UCSD-AML1 (cell line): ENCODE data around the gene FXR2.
A peak's percentile ranks its signal among the peaks of the same experiment; 100 is the strongest.
"Not testable (repeated sequence)": the region's sequence is repeated elsewhere in the genome, so short reads cannot be mapped to it uniquely, and the experiment has no call there.

Experiments used
- DNase-seq: peaks from one replicate; lab custom pipeline; 2025; ENCODE audit not compliant: unreplicated experiment; lab: John Stamatoyannopoulos, UW

Gene FXR2

DNA sequence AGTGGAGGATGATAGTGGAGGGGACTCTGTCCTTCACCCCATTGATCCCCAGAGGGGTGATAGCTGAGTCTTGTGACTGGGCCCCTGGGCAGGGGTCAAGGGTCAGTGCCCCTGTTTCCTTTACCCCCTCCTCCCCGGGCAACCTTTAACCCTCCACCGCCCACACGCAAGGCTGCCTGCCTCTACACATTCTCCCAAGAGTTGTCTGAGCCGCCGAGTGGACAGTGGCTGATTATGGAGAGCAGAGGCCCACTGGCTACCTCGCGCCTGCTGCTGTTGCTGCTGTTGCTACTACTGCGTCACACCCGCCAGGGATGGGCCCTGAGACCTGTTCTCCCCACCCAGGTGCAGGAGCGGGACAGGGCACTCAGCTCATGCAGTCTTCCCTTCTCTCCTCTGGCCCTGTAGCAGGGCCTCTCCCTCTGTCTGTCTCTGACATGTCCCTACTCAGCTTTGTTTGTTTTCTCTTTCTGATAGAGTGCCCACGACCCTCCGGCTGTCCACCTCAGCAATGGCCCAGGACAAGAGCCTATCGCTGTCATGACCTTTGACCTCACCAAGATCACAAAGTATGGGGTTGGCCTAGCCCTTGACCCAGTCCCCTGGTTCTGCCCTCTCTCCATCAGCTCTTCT, 15.4 kb upstream of the FXR2 start, which contains the start of gene SHBG:
SHBG (plus strand) TSS at position 197 of the 633 bp plus-strand sequence; CDS start at position 235, 38 bp downstream.
- no peak for DNase-seq

GRCh38 chr17:7627250-7628121, 12.8 kb upstream of the FXR2 start, which contains the start of gene SAT2:
Gene SAT2, minus strand, starts transcription at chr17:7627821. Its CDS starts 186 bp downstream, at chr17:7627635.
- peak; percentile 89 for DNase-seq

DNA sequence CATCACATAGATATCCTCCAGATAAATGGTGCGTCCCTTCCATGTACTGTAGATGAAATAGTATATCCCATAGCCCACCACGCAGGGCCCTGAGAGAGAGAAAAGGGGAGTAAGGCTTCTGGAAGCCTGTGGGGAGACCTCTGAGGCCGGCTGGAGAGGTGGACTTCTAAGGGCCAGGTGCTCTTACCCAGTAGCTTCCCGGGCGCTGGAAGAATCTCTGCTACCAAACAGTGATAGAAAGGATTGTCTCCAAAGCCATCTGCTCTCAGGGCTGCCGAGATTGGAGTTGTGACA, 12.2 kb upstream of the FXR2 start:
- DNase-seq = no peak

DNA sequence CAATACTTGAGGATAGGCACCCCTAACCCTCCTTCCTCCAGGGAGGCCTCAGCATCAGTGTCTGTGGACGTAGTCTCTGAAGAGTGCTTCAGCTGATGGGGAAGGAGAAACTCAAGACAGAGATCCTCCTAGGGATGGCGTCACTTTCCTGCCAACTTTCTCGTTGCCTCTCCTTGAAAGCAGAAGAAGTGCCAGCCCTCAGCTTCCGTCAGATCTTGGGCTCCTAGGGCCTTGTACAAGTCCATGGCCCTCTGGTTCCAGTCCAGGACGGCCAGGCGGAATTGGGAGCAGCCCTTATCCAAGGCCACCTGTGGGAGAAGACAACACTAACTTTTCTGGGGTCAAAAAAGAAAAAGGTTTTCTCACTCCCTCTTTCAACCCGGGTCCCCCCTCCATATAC, 11.6 kb upstream of the FXR2 start:
- no peak for DNase-seq

DNA sequence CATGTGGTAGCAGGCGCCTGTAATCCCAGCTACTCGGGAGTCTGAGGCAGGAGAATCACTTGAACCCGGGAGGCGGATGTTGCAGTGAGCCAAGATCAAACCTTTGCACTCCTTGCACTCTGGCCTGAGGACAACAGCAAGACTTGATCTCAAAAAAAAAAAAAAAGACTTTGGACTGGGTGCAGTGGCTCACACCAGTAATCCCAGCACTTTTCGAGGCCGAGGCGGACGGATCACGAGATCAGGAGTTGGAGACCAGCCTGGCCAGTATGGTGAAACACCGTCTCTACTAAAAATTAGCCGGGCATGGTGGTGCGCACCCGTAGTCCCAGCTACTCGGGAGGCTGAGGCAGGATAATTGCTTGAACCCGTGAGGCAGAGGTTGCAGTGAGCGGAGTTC, 11.1 kb upstream of the FXR2 start:
- DNase-seq = not testable (repeated sequence)

DNA sequence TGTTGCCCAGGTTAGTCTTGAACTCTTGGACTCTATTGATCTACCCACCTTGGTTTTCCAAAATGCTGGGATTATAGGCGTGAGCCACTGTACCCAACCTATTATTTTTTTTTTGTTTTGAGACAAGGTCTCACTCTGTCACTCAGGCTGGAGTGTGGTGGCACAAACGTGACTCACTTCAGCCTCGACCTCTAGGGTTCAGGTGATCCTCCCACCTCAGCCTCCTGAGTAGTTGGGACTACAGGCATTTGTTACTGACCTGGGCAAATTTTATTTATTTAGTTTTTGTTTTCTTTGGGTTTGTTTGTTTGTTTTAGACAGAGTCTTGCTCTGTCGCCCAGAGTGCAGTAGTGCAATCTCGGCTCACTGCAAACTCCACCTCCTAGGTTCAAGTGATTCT, 9.0 kb upstream of the FXR2 start:
- DNase-seq = no peak

- no peak for DNase-seq
Observed at GRCh38 chr17:7620835-7621234, 6.1 kb upstream of the FXR2 start.

- DNase-seq = no peak
Observed at GRCh38 chr17:7618608-7619007, 3.9 kb upstream of the FXR2 start.

DNA sequence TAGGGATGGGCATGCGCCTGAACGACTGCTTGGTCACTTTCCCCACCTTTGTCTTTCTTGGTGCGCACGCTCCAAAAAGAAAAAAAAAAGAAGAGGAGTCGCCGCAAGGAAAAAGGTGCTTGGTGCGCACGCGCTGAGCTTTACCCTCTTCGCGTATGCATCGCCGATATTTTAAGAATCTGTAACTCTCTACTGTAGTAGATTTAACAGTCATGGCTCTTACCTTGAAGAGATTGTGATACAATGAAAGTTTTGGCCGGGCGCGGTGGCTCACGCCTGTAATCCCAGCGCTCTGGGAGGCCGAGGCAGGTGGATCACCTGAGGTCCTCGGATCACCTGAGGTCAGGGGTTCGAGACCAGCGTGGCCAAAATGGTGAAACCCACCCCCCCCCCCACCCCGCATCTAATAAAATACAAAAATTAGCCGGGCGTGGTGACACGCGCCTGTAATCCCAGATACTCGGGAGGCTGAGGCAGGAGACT, 609 bp upstream of the FXR2 start:
- DNase-seq = no peak

DNA sequence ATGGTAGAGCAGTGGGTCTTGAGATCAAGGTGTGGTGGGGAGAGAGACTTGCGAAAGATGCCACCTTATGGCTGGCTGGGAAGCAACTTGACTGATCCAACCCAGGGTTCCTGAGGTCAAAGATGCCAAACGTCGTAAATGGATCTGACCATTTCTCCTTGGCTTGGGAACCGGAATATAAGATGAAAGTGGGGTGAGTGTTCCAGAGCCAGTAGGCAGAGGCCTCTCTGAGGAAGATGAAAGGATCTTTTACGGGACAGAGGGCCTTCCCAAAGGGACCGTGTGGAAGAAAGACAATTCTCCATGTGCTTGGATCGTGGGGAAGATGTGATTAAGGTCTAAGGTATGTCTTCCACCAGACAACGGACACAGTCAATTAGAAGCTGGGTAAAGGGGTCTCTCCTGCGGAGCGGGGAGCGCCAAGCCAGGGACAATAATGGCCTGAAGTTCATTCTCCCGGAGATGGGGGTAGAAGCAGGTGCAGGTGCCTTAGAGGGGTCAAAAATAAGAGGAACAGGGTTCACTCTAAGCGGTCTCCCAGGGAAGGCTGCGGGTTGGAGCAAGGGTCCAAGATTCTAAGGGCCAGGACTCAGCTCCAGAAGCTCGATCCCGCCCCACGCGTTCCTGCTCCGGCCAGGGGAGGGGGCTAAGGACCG, 800 bp downstream of the FXR2 start:
- no peak for DNase-seq

- DNase-seq = no peak
Observed at GRCh38 chr17:7612294-7612640, 2.4 kb downstream of the FXR2 start.

DNA sequence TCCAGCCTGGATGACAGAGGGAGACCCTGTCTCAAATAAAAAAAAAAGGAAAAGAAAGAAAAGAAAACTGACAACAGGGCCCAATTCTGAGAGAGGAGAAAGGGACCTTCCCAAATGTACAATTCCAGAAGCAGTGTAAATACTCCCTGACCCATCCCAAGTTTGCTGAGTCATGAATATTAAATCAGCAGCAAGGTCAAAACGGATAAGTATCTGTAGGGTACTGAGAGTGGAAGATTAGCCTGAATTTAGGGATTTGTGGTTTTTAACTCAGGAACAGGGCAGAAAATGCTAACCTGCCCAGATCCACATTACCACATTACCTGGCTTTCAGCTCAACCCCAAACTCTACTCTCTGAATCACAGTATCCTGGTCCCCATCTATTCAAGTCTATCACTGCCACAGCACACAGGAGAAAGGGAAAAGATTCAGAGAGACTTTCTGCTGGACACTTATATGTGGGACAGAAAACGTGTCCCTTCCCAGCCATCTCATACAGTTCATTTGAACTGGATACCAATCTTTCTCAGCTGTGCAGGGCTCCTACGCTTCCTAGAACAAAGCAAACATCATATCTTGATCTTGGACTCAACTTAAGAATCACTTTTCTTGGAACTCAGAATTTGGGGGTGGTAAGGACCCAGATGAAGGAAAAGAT, 2.9 kb downstream of the FXR2 start:
- no peak for DNase-seq

DNA sequence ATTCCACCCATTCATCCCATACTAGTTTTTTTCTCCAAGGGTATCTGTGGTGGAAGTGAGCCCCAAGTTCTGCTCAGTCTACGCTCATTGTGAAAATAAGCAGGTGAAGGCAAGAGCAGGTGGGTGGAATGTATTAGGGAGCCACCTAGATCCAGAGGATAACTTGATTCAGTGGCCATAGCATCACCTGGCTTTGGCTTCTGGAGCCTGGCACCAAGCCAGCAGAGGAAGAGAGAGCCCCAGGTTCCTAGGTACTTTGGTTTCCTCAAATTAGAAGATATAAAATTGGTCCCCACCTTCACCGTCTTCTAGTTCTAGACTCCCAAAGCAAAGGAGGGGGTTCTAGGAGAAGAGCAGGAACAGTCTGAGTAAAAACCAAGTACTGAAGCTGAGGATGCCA, 4.1 kb downstream of the FXR2 start:
- no peak for DNase-seq

GRCh38 chr17:7606280-7606679, 8.4 kb downstream of the FXR2 start:
- DNase-seq = no peak

GRCh38 chr17:7597561-7597960, 17.1 kb downstream of the FXR2 start:
- DNase-seq = not testable (repeated sequence)

- DNase-seq = no peak
Observed at GRCh38 chr17:7593296-7593695, 21.4 kb downstream of the FXR2 start.

DNA sequence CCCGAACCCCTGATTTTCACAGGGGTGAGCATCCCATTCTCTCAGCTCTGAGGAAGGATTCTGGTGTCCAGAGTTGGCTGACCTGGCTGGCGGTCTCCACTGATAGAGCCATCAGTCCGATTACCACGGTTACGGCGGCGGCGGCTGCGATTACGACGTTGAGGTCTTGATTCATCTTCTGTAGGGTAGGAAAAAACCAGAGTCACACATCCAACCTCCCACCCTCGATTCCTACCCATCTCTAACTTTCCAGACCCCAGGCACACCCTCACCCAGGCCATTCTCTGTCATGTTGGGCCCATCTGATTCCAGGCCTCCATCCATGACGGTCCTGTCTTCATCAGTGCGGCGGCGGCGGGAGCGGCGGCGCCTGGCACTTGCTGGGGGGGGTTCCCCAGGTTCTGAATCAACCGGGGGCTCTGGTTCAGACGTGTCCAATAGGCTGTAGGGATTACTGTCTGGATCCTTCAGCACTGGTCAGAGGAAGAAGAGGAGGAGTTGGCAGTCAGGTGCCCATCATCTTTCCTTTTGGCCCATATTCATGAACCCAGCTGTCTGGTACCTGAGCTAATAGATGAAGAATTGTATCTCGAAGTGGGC, 22.2 kb downstream of the FXR2 start:
- no peak for DNase-seq

- no peak for DNase-seq
Observed at GRCh38 chr17:7591596-7591995, 23.1 kb downstream of the FXR2 start.

DNA sequence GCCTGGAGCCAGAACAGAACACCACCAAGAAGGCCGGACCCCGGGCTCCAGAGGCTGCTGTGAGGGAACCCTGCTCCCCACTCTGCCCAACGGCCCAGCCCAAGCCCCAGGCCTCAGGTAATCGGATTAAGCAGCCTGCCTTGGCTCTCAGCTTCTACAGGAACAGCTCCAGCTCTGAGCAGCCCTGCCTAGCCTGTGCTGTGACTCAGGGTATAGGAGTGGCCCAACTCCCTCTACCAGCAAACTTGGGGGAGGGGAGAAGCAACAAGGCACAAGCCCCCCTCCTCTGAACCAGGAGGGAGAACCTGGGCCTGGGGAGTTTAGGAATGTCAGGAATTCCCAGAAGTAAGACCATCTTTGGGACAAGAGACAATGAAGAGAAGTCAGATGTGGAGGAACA, 24.0 kb downstream of the FXR2 start:
- DNase-seq = no peak

- DNase-seq = no peak
Observed at GRCh38 chr17:7589891-7590691, 24.6 kb downstream of the FXR2 start, which contains the start of gene SOX15. Gene SOX15, minus strand, starts transcription at chr17:7590094. Its CDS starts 418 bp downstream, at chr17:7589676.
